HTERT RPE-1 (cell line): Measurements from ENCODE around the gene MSI2.

Experiments
- in situ Hi-C: fragments of 300-500 bp; cut with MboI; formaldehyde crosslinking; loops from 4 replicates; pipeline ENCODE4 v1.14.3; 2020; ENCODE audit warnings: low sequenced_read_pairs

Gene MSI2

GRCh38 chr17:57685499-57686132, 429.3 kb downstream of the MSI2 start:
- in situ Hi-C loops = no loop called here

- in situ Hi-C loops = no loop called here
Observed at GRCh38 chr17:57687642-57688041, 431.3 kb downstream of the MSI2 start.

- in situ Hi-C loops = no loop called here
Observed at GRCh38 chr17:57689254-57689653, 432.9 kb downstream of the MSI2 start.

- in situ Hi-C loops = no loop called here
Observed at GRCh38 chr17:57691939-57692338, 435.6 kb downstream of the MSI2 start.

- in situ Hi-C loops = no loop called here
Observed at GRCh38 chr17:57692770-57693169, 436.4 kb downstream of the MSI2 start.

GRCh38 chr17:57694051-57694450, 437.7 kb downstream of the MSI2 start:
- in situ Hi-C loops = no loop called here

GRCh38 chr17:57696050-57696449, 439.7 kb downstream of the MSI2 start:
- in situ Hi-C loops = no loop called here

- in situ Hi-C loops = no loop called here
Observed at GRCh38 chr17:57697197-57697596, 440.9 kb downstream of the MSI2 start.

- in situ Hi-C loops = no loop called here
Observed at GRCh38 chr17:57697891-57698711, 441.8 kb downstream of the MSI2 start.

GRCh38 chr17:57699751-57700219, 443.5 kb downstream of the MSI2 start:
- in situ Hi-C loops = no loop called here

GRCh38 chr17:57701124-57701523, 444.8 kb downstream of the MSI2 start:
- in situ Hi-C loops = no loop called here

GRCh38 chr17:57703273-57703672, 446.9 kb downstream of the MSI2 start:
- in situ Hi-C loops = no loop called here

GRCh38 chr17:57704448-57704847, 448.1 kb downstream of the MSI2 start:
- in situ Hi-C loops = no loop called here

GRCh38 chr17:57705921-57706695, 449.8 kb downstream of the MSI2 start:
- in situ Hi-C loops = no loop called here

- in situ Hi-C loops = no loop called here
Observed at GRCh38 chr17:57706761-57707160, 450.4 kb downstream of the MSI2 start.

GRCh38 chr17:57707892-57708291, 451.6 kb downstream of the MSI2 start:
- in situ Hi-C loops = no loop called here

- in situ Hi-C loops = no loop called here
Observed at GRCh38 chr17:57708410-57708809, 452.1 kb downstream of the MSI2 start.

- in situ Hi-C loops = no loop called here
Observed at GRCh38 chr17:57713140-57713539, 456.8 kb downstream of the MSI2 start.

- in situ Hi-C loops = no loop called here
Observed at GRCh38 chr17:57714665-57715180, 458.4 kb downstream of the MSI2 start.

- in situ Hi-C loops = no loop called here
Observed at GRCh38 chr17:57715981-57716380, 459.7 kb downstream of the MSI2 start.

- in situ Hi-C loops = no loop called here
Observed at GRCh38 chr17:57718878-57719277, 462.6 kb downstream of the MSI2 start.
